Tibial nerve (tissue), 3 donors: ENCODE measurements around the gene CTAGE4.

ENCODE experiments used
- CTCF ChIP-seq, 5 experiments: fragments of 200-600 bp in 3 of 5; fragments of 450-650 bp in 2 of 5; sonication (generic) in 3 of 5; IDR thresholded peaks; one replicate each; pipeline ENCODE4 v1.5.1; 2016 to 2019; ENCODE audit warnings: antibody characterized with exemption in 5 of 5, mild to moderate bottlenecking in 3 of 5, moderate library complexity in 2 of 5
- POLR2A ChIP-seq, 2 donors: fragments of 450-650 bp; IDR thresholded peaks; one replicate each; pipeline ENCODE4 v1.6.1; 2017; ENCODE audit warnings: antibody characterized with exemption in 2 of 2, mild to moderate bottlenecking in 2 of 2, moderate library complexity in 2 of 2

DNA sequence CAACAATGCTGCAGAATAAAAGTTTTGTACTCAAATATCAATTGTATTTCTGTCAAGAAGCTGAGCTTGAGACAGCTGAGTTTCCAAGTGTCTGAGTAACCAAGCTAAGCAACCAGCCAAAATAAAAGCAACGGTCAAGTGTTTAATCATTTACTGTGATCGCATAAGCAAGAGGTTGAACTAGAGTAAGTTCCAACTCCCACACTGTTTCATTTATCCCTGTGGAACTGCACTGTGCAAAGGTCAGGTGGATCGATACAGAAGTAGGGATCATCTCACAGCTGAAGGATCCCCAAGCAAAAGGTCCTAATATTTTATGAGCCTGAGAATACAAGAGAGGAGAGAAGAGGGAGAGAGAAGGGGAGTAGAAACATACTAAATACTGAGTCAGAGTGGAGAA lies 38.8 kb upstream of the CTAGE4 start:
- TF ChIP-seq CTCF (IDR thresholded peaks at IDR 0.05) (no peak), POLR2A (IDR thresholded peaks at IDR 0.05) (no peak)
